IMR-90 (cell line): ENCODE results near the gene MOB3B. TPM values are rescaled to one million over a fixed set of nuclear protein-coding genes. Genes with fewer than 3 reads are reported as not detected.

Experiments
- ATAC-seq: fragments of 200-7000 bp; cut with Tn5 transposase; 2 replicates; pipeline ENCODE4 v1.9.1; 2020; ENCODE audit warnings: low read depth, mild to moderate bottlenecking, moderate library complexity
- BruUV-seq: library from RNA; stranded (reverse); fragments of 400-500 nt; replicated peaks from 2 replicates; lab custom pipeline; 2021; lab: Mats Ljungman, UMichigan
- CTCF ChIA-PET: fragments of 300-600 bp; formaldehyde crosslinking; extraction: SDS; loops from one replicate; lab custom pipeline; 2021; ENCODE audit warnings: antibody characterized with exemption; lab: Yijun Ruan, JAX
- POLR2A ChIA-PET: fragments of 300-600 bp; sonication (Branson Sonifier 250); formaldehyde crosslinking; loops from one replicate; lab custom pipeline; 2022; ENCODE audit warnings: antibody characterized with exemption; ENCODE audit not compliant: unreplicated experiment; lab: Charles Lee
- DNase-seq: peaks from one replicate; pipeline ENCODE4 v3.0.0; 2013
- H2AFZ ChIP-seq: replicated peaks from 2 replicates; pipeline ENCODE3; 2013; ENCODE audit warnings: low read length, mild to moderate bottlenecking; ENCODE audit not compliant: poor library complexity
- H2AK5ac ChIP-seq: 2 replicates; pipeline ENCODE4 v1.6.1; 2013; ENCODE audit warnings: low read depth, low read length, inconsistent platforms
- H2AK9ac ChIP-seq: replicated peaks from 2 replicates; pipeline ENCODE3; 2013; ENCODE audit warnings: mild to moderate bottlenecking, low read depth, low read length, moderate library complexity; ENCODE audit not compliant: poor library complexity
- H2BK120ac ChIP-seq: 2 replicates; pipeline ENCODE4 v1.6.1; 2013; ENCODE audit warnings: low read depth, low read length, inconsistent platforms
- H2BK15ac ChIP-seq: 3 replicates; pipeline ENCODE4 v1.6.1; 2013; ENCODE audit warnings: low read depth, low read length, inconsistent platforms
- H2BK20ac ChIP-seq: 2 replicates; pipeline ENCODE4 v1.6.1; 2013; ENCODE audit warnings: low read depth, mild to moderate bottlenecking, inconsistent platforms, low read length, moderate library complexity
- H2BK5ac ChIP-seq: 2 replicates; pipeline ENCODE4 v1.6.1; 2013; ENCODE audit warnings: mild to moderate bottlenecking, low read depth, low read length, inconsistent platforms; ENCODE audit not compliant: poor library complexity, severe bottlenecking
- H3K14ac ChIP-seq: replicated peaks from 2 replicates; pipeline ENCODE4 v1.6.1; 2013; ENCODE audit warnings: low read depth, low read length, inconsistent platforms
- H3K18ac ChIP-seq: 2 replicates; pipeline ENCODE4 v1.6.1; 2013; ENCODE audit warnings: low read depth, low read length, control low read depth
- H3K23ac ChIP-seq: 2 replicates; pipeline ENCODE4 v1.6.1; 2013; ENCODE audit warnings: low read depth, low read length, inconsistent platforms
- H3K27ac ChIP-seq: 2 replicates; pipeline ENCODE4 v1.5.1; 2013; ENCODE audit warnings: mild to moderate bottlenecking, control low read depth, low read length; ENCODE audit not compliant: insufficient read depth
- H3K27me3 ChIP-seq: 2 replicates; pipeline ENCODE4 v1.6.1; 2013; ENCODE audit warnings: low read length; ENCODE audit not compliant: control insufficient read depth, insufficient read depth
- H3K36me3 ChIP-seq: 2 replicates; pipeline ENCODE4 v1.6.1; 2013; ENCODE audit warnings: low read length, mixed read lengths; ENCODE audit not compliant: control insufficient read depth, insufficient read depth
- H3K4ac ChIP-seq: 2 replicates; pipeline ENCODE4 v1.6.1; 2013; ENCODE audit warnings: low read depth, low read length, inconsistent platforms
- H3K4me1 ChIP-seq: 2 replicates; pipeline ENCODE4 v1.6.1; 2013; ENCODE audit warnings: low read length, mixed read lengths; ENCODE audit not compliant: control insufficient read depth, insufficient read depth
- H3K4me2 ChIP-seq: 2 replicates; pipeline ENCODE4 v1.6.1; 2013; ENCODE audit warnings: low read depth, mild to moderate bottlenecking, control low read depth, low read length, moderate library complexity
- H3K4me3 ChIP-seq: 2 replicates; pipeline ENCODE4 v1.5.1; 2013; ENCODE audit warnings: low read depth, mild to moderate bottlenecking, control low read depth, low read length, moderate library complexity; ENCODE audit not compliant: insufficient read depth
- H3K56ac ChIP-seq: 2 replicates; pipeline ENCODE4 v1.6.1; 2013; ENCODE audit warnings: low read length, inconsistent platforms; ENCODE audit not compliant: insufficient read depth; ENCODE audit errors: extremely low read depth
- H3K79me1 ChIP-seq, 2 experiments: 2 replicates each; pipeline ENCODE4 v1.6.1; 2013; ENCODE audit warnings: low read length in 2 of 2, inconsistent platforms in 1 of 2, low read depth in 1 of 2
- H3K9ac ChIP-seq: 2 replicates; pipeline ENCODE4 v1.6.1; 2013; ENCODE audit warnings: low read depth, low read length, control low read depth
- H3K9me1 ChIP-seq: 2 replicates; pipeline ENCODE4 v1.6.1; 2013; ENCODE audit warnings: low read length, inconsistent platforms; ENCODE audit not compliant: insufficient read depth
- H3K9me3 ChIP-seq: 2 replicates; pipeline ENCODE4 v1.6.1; 2013; ENCODE audit warnings: low read length; ENCODE audit not compliant: control insufficient read depth, insufficient read depth
- H4K20me1 ChIP-seq: 2 replicates; pipeline ENCODE4 v1.6.1; 2013; ENCODE audit warnings: low read length, inconsistent platforms; ENCODE audit not compliant: insufficient read depth
- H4K5ac ChIP-seq: 2 replicates; pipeline ENCODE4 v1.6.1; 2013; ENCODE audit warnings: mild to moderate bottlenecking, low read depth, low read length, control low read depth
- H4K8ac ChIP-seq, 2 experiments: 2 replicates each; pipeline ENCODE4 v1.6.1; 2013; ENCODE audit warnings: low read depth in 2 of 2, low read length in 2 of 2, control low read depth in 1 of 2, inconsistent platforms in 1 of 2
- H4K91ac ChIP-seq: 2 replicates; pipeline ENCODE4 v1.6.1; 2013; ENCODE audit warnings: low read depth, low read length, inconsistent platforms; ENCODE audit not compliant: insufficient read depth
- CEBPB ChIP-seq: IDR thresholded peaks from 2 replicates; pipeline ENCODE4 v1.6.1; 2012; ENCODE audit warnings: low read depth, low read length, improper control_type of control experiment
- CHD1 ChIP-seq: IDR thresholded peaks from 2 replicates; pipeline ENCODE4 v1.6.1; 2012; ENCODE audit warnings: low read depth, low read length, improper control_type of control experiment
- FOS ChIP-seq: fragments of 150-350 bp; IDR thresholded peaks from 2 replicates; pipeline ENCODE4 v1.6.1; 2016; ENCODE audit warnings: low read depth, low read length
- MAFK ChIP-seq: IDR thresholded peaks from 2 replicates; pipeline ENCODE4 v1.6.1; 2012; ENCODE audit warnings: low read depth, low read length, improper control_type of control experiment
- MAZ ChIP-seq: IDR thresholded peaks from 2 replicates; pipeline ENCODE4 v1.6.1; 2012; ENCODE audit warnings: low read depth, mild to moderate bottlenecking, low read length, improper control_type of control experiment, moderate library complexity, borderline replicate concordance
- MXI1 ChIP-seq: IDR thresholded peaks from 2 replicates; pipeline ENCODE4 v1.6.1; 2012; ENCODE audit warnings: low read depth, mild to moderate bottlenecking, low read length, moderate library complexity, borderline replicate concordance
- POLR2A ChIP-seq: IDR thresholded peaks from 2 replicates; pipeline ENCODE4 v1.6.1; 2012; ENCODE audit warnings: mild to moderate bottlenecking, low read depth, low read length
- RFX5 ChIP-seq: IDR thresholded peaks from 2 replicates; pipeline ENCODE4 v1.8.0; 2012; ENCODE audit warnings: low read depth, mild to moderate bottlenecking, low read length, moderate library complexity
- WGBS, 2 experiments: methylation state at CpG; one replicate each; pipeline versions ENCODE4 v1.1.5 to v1.1.7; 2013; ENCODE audit warnings: missing lambda C conversion rate in 2 of 2; ENCODE audit not compliant: insufficient read length in 1 of 2; ENCODE audit errors: extremely low coverage in 2 of 2; 5-methylcytosine and 5-hydroxymethylcytosine counted together
- dilution Hi-C: fragments of 300-500 bp; cut with HindIII; formaldehyde crosslinking; loops from one replicate; pipeline ENCODE4 v1.14.3; 2018; ENCODE audit warnings: low sequenced_read_pairs; ENCODE audit not compliant: unreplicated experiment
- in situ Hi-C: fragments of 300-500 bp; cut with MboI; formaldehyde crosslinking; loops from 3 replicates; pipeline ENCODE4 v1.14.3; 2019; ENCODE audit warnings: low sequenced_read_pairs, inconsistent platforms, mixed read lengths
- intact Hi-C: fragments of 100-400 bp; cut with micrococcal nuclease; formaldehyde crosslinking; loops from 2 replicates; pipeline ENCODE4 v1.10.0; 2022
- polyA plus RNA-seq, 3 experiments: library from polyadenylated mRNA; depleted of rRNA; stranded (reverse); fragments of >200 nt; gene quantifications; 2 replicates each; pipeline ENCODE4 v1.2.3, GENCODE V29; 2012; ENCODE audit warnings: low replicate concordance in 1 of 3
- total RNA-seq: library from RNA; depleted of rRNA; stranded (reverse); fragments of >200 nt; gene quantifications from 2 replicates; pipeline ENCODE4 v1.2.3, GENCODE V29; 2012

The MOB3B gene
- total and polyA plus RNA-seq, 2 of the 4 experiments (the other 2 are of a cell fraction): under 0.01 to 0.02 TPM

- no peak overlapping the region for H4K91ac ChIP-seq
- no peak overlapping the region for H2BK20ac ChIP-seq
- H2AK5ac ChIP-seq: no peak overlapping the region
- no peak overlapping the region for H3K9ac ChIP-seq
- no peak overlapping the region for H3K18ac ChIP-seq
- no peak for TF ChIP-seq POLR2A
- no peak for TF ChIP-seq MAZ
- no peak for TF ChIP-seq MXI1
- TF ChIP-seq FOS: no peak
- no peak for TF ChIP-seq CEBPB
- TF ChIP-seq RFX5: no peak
- no peak for TF ChIP-seq CHD1
- TF ChIP-seq MAFK: no peak
- H2BK5ac ChIP-seq: no peak overlapping the region
- DNase-seq: no peak
- H3K27ac ChIP-seq: no peak overlapping the region
- no peak overlapping the region for H2AFZ ChIP-seq
- no peak overlapping the region for H3K4ac ChIP-seq
- no peaks in the 10 kb centered on the region for H3K4me1 ChIP-seq
- H3K4me2 ChIP-seq: no peak overlapping the region
- in situ Hi-C loops (no loop called here), intact Hi-C loops (no loop called here), dilution Hi-C loops (no loop called here)
- no peak for ATAC-seq
- H3K79me1 ChIP-seq: no peaks in the 10 kb centered on the region
- H4K8ac ChIP-seq: no peak overlapping the region
- H3K27me3 ChIP-seq: no peaks in the 10 kb centered on the region
- no peak overlapping the region for H3K4me3 ChIP-seq
- H3K23ac ChIP-seq: no peak overlapping the region
- no peak overlapping the region for H2BK15ac ChIP-seq
- H3K14ac ChIP-seq: no peak overlapping the region
- no peak overlapping the region for H2BK120ac ChIP-seq
- POLR2A ChIA-PET: no interaction called here
- no peaks in the 10 kb centered on the region for H3K9me1 ChIP-seq
- no peak overlapping the region for H3K56ac ChIP-seq
- H3K36me3 ChIP-seq: no peaks in the 10 kb centered on the region
- no peaks in the 10 kb centered on the region for H3K9me3 ChIP-seq
- no TSS peak for BruUV-seq
- no peak overlapping the region for H4K5ac ChIP-seq
- CTCF ChIA-PET: interaction anchor here (0.6 kb wide), 1 partner anchor 199 kb away, joined by 3 read pairs; no protein-coding TSS in a partner anchor
- H2AK9ac ChIP-seq: no peak overlapping the region
- no peaks in the 10 kb centered on the region for H4K20me1 ChIP-seq
- WGBS, 2 experiments: no CpG with 5 or more reads among the region's 4 CpGs
These were observed 135.3 kb downstream of the MOB3B start for GRCh38 chr9:27394154-27394825.
